Calu3 (cell line): Measurements from ENCODE around the gene EHF. TPM values are rescaled to one million over a fixed set of nuclear protein-coding genes. Genes with fewer than 3 reads are reported as not detected.

ENCODE experiments used
- BruUV-seq: library from RNA; stranded (reverse); fragments of 400-500 nt; replicated peaks from 2 replicates; lab custom pipeline; 2021; lab: Mats Ljungman, UMichigan
- CTCF ChIA-PET: fragments of 300-600 bp; sonication (Branson Sonifier 250); formaldehyde crosslinking; loops from one replicate; lab custom pipeline; 2022; ENCODE audit warnings: antibody characterized with exemption; lab: Charles Lee
- DNase-seq: peaks from one replicate; pipeline ENCODE4 v3.0.0; 2022
- H3K27ac Mint-ChIP-seq: one replicate; pipeline ENCODE4 v1.8.0; 2022; ENCODE audit warnings: mixed read lengths; ENCODE audit not compliant: unreplicated experiment
- H3K27me3 Mint-ChIP-seq: one replicate; pipeline ENCODE4 v1.8.0; 2022; ENCODE audit warnings: mixed read lengths; ENCODE audit not compliant: unreplicated experiment
- H3K36me3 Mint-ChIP-seq: one replicate; pipeline ENCODE4 v1.8.0; 2022; ENCODE audit warnings: mild to moderate bottlenecking, moderate library complexity, mixed read lengths; ENCODE audit not compliant: insufficient read depth, unreplicated experiment
- H3K4me1 Mint-ChIP-seq: one replicate; pipeline ENCODE4 v1.8.0; 2022; ENCODE audit warnings: mild to moderate bottlenecking, low read depth, mixed read lengths; ENCODE audit not compliant: unreplicated experiment
- H3K4me3 Mint-ChIP-seq: one replicate; pipeline ENCODE4 v1.8.0; 2022; ENCODE audit warnings: mild to moderate bottlenecking, low read depth, moderate library complexity, mixed read lengths; ENCODE audit not compliant: unreplicated experiment
- H3K9me3 Mint-ChIP-seq: one replicate; pipeline ENCODE4 v1.8.0; 2022; ENCODE audit warnings: low read depth, mixed read lengths; ENCODE audit not compliant: unreplicated experiment
- intact Hi-C: fragments of 100-400 bp; cut with micrococcal nuclease; formaldehyde crosslinking; loops from one replicate; pipeline ENCODE4 v1.10.0; 2022; ENCODE audit not compliant: unreplicated experiment
- total RNA-seq: library from RNA; stranded (reverse); gene quantifications from 2 replicates; pipeline ENCODE4 v1.2.3, GENCODE V29; 2022
- TF ChIP-seq, protein P1 (sequence below): fragments of 200-600 bp; IDR thresholded peaks from one replicate; pipeline ENCODE4 v1.8.0; 2022; ENCODE audit warnings: antibody characterized with exemption; ENCODE audit not compliant: unreplicated experiment

EHF gene
- total RNA-seq, 1 experiment from 2014 or later, result 286 TPM

DNA sequence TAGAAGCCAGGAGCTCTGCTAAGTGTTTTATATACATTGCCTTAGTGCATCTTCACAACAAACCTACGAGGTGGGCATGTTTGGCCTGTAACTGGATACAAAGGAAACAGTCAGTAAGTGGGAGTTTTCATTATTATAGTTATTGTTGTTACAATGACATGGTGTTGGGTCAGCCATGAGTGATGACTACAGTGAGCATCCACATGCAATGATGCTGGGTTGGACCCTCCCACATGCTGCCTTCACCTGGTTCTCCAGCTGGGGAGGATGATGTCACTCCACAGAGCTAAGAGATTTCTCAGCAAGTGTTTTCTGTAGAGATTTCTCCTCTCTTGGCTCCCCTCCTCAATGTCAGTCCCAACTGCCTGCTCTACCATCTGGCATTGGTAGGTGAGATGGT is 59.3 kb downstream of the EHF start:
- CTCF ChIA-PET, result interaction anchor here (0.6 to 0.9 kb wide), 2 partner anchors 79 to 329 kb away, joined by 3 read pairs; no protein-coding TSS in a partner anchor
- H3K9me3 Mint-ChIP-seq, result no peaks in the 10 kb centered on the region
- peaks cover 17% of the 10 kb centered on the region for H3K36me3 Mint-ChIP-seq
- peak overlapping the region; percentile 99 for H3K27ac Mint-ChIP-seq
- intact Hi-C loops, result no loop called here
- H3K4me1 Mint-ChIP-seq, result peaks cover 36% of the 10 kb centered on the region
- no TSS peak for BruUV-seq
- no peak overlapping the region for H3K4me3 Mint-ChIP-seq
- no peaks in the 10 kb centered on the region for H3K27me3 Mint-ChIP-seq
- TF ChIP-seq, protein P1, sequence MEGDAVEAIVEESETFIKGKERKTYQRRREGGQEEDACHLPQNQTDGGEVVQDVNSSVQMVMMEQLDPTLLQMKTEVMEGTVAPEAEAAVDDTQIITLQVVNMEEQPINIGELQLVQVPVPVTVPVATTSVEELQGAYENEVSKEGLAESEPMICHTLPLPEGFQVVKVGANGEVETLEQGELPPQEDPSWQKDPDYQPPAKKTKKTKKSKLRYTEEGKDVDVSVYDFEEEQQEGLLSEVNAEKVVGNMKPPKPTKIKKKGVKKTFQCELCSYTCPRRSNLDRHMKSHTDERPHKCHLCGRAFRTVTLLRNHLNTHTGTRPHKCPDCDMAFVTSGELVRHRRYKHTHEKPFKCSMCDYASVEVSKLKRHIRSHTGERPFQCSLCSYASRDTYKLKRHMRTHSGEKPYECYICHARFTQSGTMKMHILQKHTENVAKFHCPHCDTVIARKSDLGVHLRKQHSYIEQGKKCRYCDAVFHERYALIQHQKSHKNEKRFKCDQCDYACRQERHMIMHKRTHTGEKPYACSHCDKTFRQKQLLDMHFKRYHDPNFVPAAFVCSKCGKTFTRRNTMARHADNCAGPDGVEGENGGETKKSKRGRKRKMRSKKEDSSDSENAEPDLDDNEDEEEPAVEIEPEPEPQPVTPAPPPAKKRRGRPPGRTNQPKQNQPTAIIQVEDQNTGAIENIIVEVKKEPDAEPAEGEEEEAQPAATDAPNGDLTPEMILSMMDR, result no peak
- DNase-seq, result no peak

DNA sequence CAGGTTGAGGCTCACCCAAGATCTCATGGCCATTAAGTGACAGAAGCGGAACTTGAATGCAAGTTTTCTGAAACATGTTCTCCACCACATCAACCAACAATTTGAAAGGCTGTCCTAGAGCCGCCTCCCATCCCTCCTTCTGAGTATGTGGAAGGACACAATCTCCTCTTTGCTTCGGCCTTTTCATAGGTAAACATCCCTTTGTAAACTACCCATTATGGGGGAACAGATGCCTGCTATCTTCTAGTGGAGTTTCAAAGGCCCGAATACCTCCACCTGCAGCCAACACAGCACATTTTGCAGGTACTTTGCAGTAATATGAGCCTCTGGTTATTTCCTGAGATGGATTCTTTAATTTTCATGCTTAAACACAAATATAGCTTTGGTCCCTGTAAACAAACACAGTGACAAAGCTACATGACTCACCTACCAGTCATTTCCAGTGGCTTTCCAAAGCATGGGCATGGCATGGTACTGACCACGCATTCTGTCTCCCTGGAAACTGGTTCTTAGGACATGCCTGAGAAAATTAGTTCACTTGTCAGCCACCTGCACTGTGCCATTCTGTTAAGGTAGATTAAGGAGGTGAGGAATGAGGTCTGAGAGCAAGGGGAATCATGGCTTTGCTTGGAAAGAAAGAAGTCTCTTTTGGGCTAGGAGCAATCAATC is 60.2 kb downstream of the EHF start:
- Mint-ChIP-seq H3K27ac (peak overlapping the region; percentile 99), H3K9me3 (no peaks in the 10 kb centered on the region), H3K36me3 (peaks cover 22% of the 10 kb centered on the region), H3K4me1 (peaks cover 32% of the 10 kb centered on the region), H3K27me3 (no peaks in the 10 kb centered on the region), H3K4me3 (peak overlapping the region; percentile 52)
- CTCF ChIA-PET, result interaction anchor here (0.6 to 0.9 kb wide), 2 partner anchors 80 to 507 kb away, joined by 3 to 4 read pairs; no protein-coding TSS in a partner anchor
- intact Hi-C loops, result no loop called here
- peak; percentile 71 for DNase-seq
- TF ChIP-seq, protein P1, result no peak
- no TSS peak for BruUV-seq

DNA sequence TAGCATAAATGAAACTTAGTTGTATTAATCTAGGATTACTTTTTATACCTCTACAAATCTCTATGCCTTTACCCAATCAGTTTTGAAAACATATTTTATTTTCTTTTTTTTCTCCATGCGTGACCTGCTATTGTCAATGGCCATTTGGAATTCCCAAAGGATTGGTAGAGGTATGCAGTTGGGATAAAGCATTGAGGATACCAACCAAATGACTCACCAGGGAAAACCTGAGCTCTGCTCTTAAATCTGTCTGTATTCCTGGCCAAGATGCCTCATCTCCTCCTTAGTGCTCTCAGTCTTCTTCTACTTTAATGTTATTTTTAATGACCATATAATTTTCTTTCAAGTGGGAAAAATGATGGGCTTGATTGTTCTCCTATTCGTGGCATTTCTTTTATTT is 61.9 kb downstream of the EHF start:
- intact Hi-C loops, result no loop called here
- Mint-ChIP-seq H3K36me3 (peaks cover 22% of the 10 kb centered on the region), H3K4me1 (peaks cover 28% of the 10 kb centered on the region), H3K9me3 (no peaks in the 10 kb centered on the region), H3K4me3 (no peak overlapping the region), H3K27me3 (no peaks in the 10 kb centered on the region), H3K27ac (no peak overlapping the region)
- TF ChIP-seq, protein P1, result no peak
- no peak for DNase-seq
- BruUV-seq, result no TSS peak
- CTCF ChIA-PET, result no interaction called here

DNA sequence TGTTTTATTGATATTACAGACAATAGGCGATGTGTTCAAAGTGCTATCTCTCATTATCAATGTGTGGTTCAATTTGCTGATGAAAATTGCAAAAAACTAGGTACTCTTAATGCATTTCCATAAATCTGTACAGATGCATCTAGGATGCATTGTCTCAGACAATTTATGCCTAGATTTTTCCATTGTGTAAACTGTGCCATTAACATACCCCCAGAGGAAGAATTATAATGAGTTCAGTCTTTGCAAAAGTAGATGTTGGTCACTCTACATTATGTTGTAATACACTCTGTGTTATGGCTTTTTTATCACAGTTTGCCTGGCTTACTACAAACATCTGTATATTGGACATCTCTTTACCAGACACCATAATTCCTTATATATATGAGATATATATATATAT is 62.5 kb downstream of the EHF start:
- no peak overlapping the region for H3K4me3 Mint-ChIP-seq
- TF ChIP-seq, protein P1, result no peak

More for the DNA sequence above, 62.5 kb downstream of the EHF start:
- no peak overlapping the region for H3K27ac Mint-ChIP-seq
- H3K36me3 Mint-ChIP-seq, result peaks cover 22% of the 10 kb centered on the region
- CTCF ChIA-PET, result no interaction called here
- no peaks in the 10 kb centered on the region for H3K9me3 Mint-ChIP-seq
- H3K4me1 Mint-ChIP-seq, result peaks cover 28% of the 10 kb centered on the region
- DNase-seq, result no peak
- intact Hi-C loops, result no loop called here
- no TSS peak for BruUV-seq
- no peaks in the 10 kb centered on the region for H3K27me3 Mint-ChIP-seq
